Upper lobe of right lung (tissue), 1 donor: Measurements from ENCODE around the gene MUCL3. TPM values are rescaled to one million over a fixed set of nuclear protein-coding genes. Genes with fewer than 3 reads are reported as not detected.
A peak's percentile ranks its signal among the peaks of the same experiment; 100 is the strongest.

Experiments used
- ATAC-seq: fragments of 200-7000 bp; cut with Tn5 transposase; one replicate; pipeline ENCODE4 v1.9.1; 2020; ENCODE audit warnings: mild to moderate bottlenecking, moderate library complexity
- DNase-seq: peaks from one replicate; pipeline ENCODE4 v3.0.0-alpha.2; 2020
- H3K27ac ChIP-seq: fragments of 200-600 bp; one replicate; pipeline ENCODE4 v1.8.0; 2022
- H3K27me3 ChIP-seq: fragments of 200-600 bp; one replicate; pipeline ENCODE4 v1.8.0; 2022; ENCODE audit warnings: mild to moderate bottlenecking
- H3K36me3 ChIP-seq: fragments of 200-600 bp; one replicate; pipeline ENCODE4 v1.8.0; 2022
- H3K4me1 ChIP-seq: fragments of 200-600 bp; one replicate; pipeline ENCODE4 v1.8.0; 2022
- H3K4me3 ChIP-seq: fragments of 200-600 bp; one replicate; pipeline ENCODE4 v1.8.0; 2022; ENCODE audit warnings: mild to moderate bottlenecking
- H3K9me3 ChIP-seq: fragments of 200-600 bp; one replicate; pipeline ENCODE4 v1.8.0; 2022
- intact Hi-C: fragments of 100-400 bp; cut with DNase I; formaldehyde crosslinking; loops from one replicate; pipeline ENCODE4 v1.11.0; 2022
- total RNA-seq: library from RNA; stranded (reverse); fragmentation: NEBNext Ultra II Directional; extraction: Animal tissue kit (Norgen Biotek cat#: 25700); gene quantifications from one replicate; pipeline ENCODE4 v1.2.1, GENCODE V29; 2021
- TF ChIP-seq, protein P1 (sequence below): fragments of 200-600 bp; IDR thresholded peaks from one replicate; pipeline ENCODE4 v1.8.0; 2022; ENCODE audit warnings: antibody characterized with exemption
- donor health status: DM: no; HTN: yes; CAD: no; lungs with severe emphysema.

MUCL3 gene
- total RNA-seq, 1 donor from 2014 or later: 4.6 TPM

GRCh38 chr6:30931272-30931671, 9.5 kb upstream of the MUCL3 start:
- peak overlapping the region; percentile 80 for H3K27ac ChIP-seq
- H3K36me3 ChIP-seq: peaks cover 9% of the 10 kb centered on the region
- H3K4me3 ChIP-seq: peak overlapping the region; percentile 48
- no peaks in the 10 kb centered on the region for H3K27me3 ChIP-seq
- intact Hi-C loops: no loop called here
- ATAC-seq: no peak
- no peak for DNase-seq
- peaks cover 7% of the 10 kb centered on the region for H3K4me1 ChIP-seq
- TF ChIP-seq, protein P1, sequence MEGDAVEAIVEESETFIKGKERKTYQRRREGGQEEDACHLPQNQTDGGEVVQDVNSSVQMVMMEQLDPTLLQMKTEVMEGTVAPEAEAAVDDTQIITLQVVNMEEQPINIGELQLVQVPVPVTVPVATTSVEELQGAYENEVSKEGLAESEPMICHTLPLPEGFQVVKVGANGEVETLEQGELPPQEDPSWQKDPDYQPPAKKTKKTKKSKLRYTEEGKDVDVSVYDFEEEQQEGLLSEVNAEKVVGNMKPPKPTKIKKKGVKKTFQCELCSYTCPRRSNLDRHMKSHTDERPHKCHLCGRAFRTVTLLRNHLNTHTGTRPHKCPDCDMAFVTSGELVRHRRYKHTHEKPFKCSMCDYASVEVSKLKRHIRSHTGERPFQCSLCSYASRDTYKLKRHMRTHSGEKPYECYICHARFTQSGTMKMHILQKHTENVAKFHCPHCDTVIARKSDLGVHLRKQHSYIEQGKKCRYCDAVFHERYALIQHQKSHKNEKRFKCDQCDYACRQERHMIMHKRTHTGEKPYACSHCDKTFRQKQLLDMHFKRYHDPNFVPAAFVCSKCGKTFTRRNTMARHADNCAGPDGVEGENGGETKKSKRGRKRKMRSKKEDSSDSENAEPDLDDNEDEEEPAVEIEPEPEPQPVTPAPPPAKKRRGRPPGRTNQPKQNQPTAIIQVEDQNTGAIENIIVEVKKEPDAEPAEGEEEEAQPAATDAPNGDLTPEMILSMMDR: no peak
- H3K9me3 ChIP-seq: no peaks in the 10 kb centered on the region

GRCh38 chr6:30931969-30932645, 8.7 kb upstream of the MUCL3 start, which contains the start of gene SFTA2:
Gene SFTA2 (minus strand): TSS chr6:30932170. CDS start chr6:30932096, 74 bp downstream.
- ATAC-seq (peak; percentile 72), DNase-seq (peak; percentile 83)
- intact Hi-C loops: no loop called here

GRCh38 chr6:30932665-30933365, 8.0 kb upstream of the MUCL3 start:
- peaks cover 5% of the 10 kb centered on the region for H3K4me1 ChIP-seq
- ATAC-seq (no peak), DNase-seq (no peak)
- TF ChIP-seq, protein P1: no peak
- intact Hi-C loops: no loop called here
- H3K4me3 ChIP-seq: no peak overlapping the region
- H3K36me3 ChIP-seq: no peaks in the 10 kb centered on the region
- peak overlapping the region; percentile 80 for H3K27ac ChIP-seq
- no peaks in the 10 kb centered on the region for H3K27me3 ChIP-seq
- no peaks in the 10 kb centered on the region for H3K9me3 ChIP-seq

More at GRCh38 chr6:30931969-30932645, 8.7 kb upstream of the MUCL3 start, which contains the start of gene SFTA2:
- H3K4me1 ChIP-seq: peaks cover 5% of the 10 kb centered on the region
- peaks cover 1% of the 10 kb centered on the region for H3K36me3 ChIP-seq
- H3K9me3 ChIP-seq: no peaks in the 10 kb centered on the region
- H3K27ac ChIP-seq: peak within 1 kb of the TSS; percentile 80
- peak within 1 kb of the TSS; percentile 48 for H3K4me3 ChIP-seq
- TF ChIP-seq, protein P1: no peak
- no peaks in the 10 kb centered on the region for H3K27me3 ChIP-seq

- Histone ChIP-seq H3K9me3 (no peaks in the 10 kb centered on the region), H3K36me3 (no peaks in the 10 kb centered on the region), H3K4me3 (peak overlapping the region; percentile 34), H3K27ac (peak overlapping the region; percentile 52), H3K4me1 (peaks cover 11% of the 10 kb centered on the region), H3K27me3 (no peaks in the 10 kb centered on the region)
- TF ChIP-seq, protein P1: no peak
- ATAC-seq: peak; percentile 37
- no peak for DNase-seq
- intact Hi-C loops: no loop called here
Measured at GRCh38 chr6:30935018-30935417, 5.8 kb upstream of the MUCL3 start.

GRCh38 chr6:30937265-30937664, 3.5 kb upstream of the MUCL3 start:
- Histone ChIP-seq H3K27me3 (no peaks in the 10 kb centered on the region), H3K36me3 (no peaks in the 10 kb centered on the region), H3K4me1 (peaks cover 11% of the 10 kb centered on the region), H3K4me3 (peak overlapping the region; percentile 34), H3K9me3 (no peaks in the 10 kb centered on the region), H3K27ac (peak overlapping the region; percentile 52)
- intact Hi-C loops: no loop called here
- TF ChIP-seq, protein P1: no peak
- ATAC-seq (peak; percentile 77), DNase-seq (peak; percentile 82)
